Measurements from ENCODE around the gene TRAF4.

TRAF4 gene

DNA sequence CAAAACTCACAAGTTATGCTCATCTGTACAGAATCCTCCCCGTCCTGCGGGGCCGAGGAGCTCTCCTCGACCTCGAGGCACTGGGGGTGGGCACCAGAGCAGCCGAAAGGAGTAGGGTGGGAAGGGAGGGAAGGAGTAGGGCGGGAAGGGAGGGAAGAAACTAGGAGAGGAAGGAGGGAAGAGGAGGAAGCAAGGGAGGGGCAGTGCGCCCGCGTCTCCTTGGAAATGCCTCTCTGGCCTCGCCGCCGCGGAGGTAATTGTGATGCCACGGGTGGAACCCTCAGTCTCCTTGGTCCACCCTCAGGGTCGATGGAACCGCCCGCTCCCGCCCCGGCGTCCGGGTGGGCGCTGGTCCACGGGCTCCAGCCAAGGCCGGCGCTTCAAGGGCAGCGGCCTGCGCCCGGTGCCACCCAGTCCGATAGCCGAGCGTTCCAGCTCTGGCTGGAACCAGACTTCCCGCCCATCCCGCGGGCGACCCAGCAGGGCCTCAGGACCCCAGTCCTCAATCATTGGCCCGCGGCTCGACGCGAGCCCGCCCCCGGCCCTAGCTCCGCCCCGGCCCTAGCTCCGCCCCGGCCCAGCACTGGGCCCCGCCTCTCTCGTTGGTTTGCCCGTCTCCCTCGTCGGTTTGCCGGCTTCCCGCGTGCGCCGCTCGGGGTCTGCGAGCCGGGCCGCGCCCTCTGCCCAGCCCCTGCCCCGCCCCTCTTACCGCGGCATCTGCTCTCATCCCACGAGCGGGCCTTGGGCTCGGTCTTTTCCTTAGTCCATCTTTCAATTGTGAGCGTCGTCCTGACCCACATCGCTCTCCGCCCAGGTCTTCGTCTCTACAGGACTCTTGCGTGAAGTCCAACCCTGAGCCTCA lies 32.7 kb upstream of the TRAF4 start:
- TF ChIP-seq, protein P1, sequence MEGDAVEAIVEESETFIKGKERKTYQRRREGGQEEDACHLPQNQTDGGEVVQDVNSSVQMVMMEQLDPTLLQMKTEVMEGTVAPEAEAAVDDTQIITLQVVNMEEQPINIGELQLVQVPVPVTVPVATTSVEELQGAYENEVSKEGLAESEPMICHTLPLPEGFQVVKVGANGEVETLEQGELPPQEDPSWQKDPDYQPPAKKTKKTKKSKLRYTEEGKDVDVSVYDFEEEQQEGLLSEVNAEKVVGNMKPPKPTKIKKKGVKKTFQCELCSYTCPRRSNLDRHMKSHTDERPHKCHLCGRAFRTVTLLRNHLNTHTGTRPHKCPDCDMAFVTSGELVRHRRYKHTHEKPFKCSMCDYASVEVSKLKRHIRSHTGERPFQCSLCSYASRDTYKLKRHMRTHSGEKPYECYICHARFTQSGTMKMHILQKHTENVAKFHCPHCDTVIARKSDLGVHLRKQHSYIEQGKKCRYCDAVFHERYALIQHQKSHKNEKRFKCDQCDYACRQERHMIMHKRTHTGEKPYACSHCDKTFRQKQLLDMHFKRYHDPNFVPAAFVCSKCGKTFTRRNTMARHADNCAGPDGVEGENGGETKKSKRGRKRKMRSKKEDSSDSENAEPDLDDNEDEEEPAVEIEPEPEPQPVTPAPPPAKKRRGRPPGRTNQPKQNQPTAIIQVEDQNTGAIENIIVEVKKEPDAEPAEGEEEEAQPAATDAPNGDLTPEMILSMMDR (IDR thresholded peaks at IDR 0.05; ENCODE audit: low read length, missing control alignments) = no peak
- peak overlapping the region; percentile 55 for H3K4me3 ChIP-seq (replicated peaks; ENCODE audit: low read depth, low read length)
- DNase-seq (ENCODE audit: low read depth) = peak; percentile 88

- TF ChIP-seq, protein P1 (IDR thresholded peaks at IDR 0.05; ENCODE audit: low read length, missing control alignments) = no peak
- H3K4me3 ChIP-seq (replicated peaks; ENCODE audit: low read depth, low read length) = peak within 1 kb of the TSS; percentile 55
- no peak for DNase-seq (ENCODE audit: low read depth)
These were observed 32.1 kb upstream of the TRAF4 start, which contains the start of gene PROCA1 for GRCh38 chr17:28711723-28712031. TSS of gene PROCA1 (minus strand) at chr17:28711888. CDS start at chr17:28711660, 228 bp downstream.

DNA sequence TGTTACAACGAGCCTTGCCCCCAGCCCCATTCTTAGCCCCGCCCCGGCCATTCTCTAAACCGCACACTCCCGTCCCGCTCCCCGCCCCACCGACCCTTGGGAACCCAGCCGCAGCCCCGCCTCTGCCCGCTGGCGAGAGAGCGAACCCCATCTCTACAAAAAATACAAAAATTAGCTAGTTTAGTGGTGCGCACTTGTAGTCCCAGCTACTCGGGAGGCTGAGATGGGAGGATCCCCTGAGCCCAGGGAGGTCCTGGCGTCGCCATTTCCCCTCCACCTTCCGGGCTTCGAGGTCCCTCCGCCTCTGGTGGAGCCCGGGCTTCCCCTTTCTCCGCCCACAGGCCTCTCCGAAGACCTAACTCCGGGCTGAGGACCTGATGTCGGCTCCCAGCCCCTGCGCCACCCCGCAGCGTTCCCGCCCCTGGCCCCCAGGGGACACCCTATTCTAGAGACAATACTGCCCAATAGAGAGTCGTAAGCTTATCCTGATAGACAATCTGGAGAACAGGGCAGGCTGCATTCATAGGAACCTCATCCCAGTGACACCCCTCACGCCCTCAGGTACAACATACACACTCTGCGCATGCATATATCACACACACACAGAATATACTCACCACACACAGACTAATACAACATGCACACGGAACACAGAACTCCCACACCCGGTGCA lies 31.6 kb upstream of the TRAF4 start:
- H3K4me3 ChIP-seq (replicated peaks; ENCODE audit: low read depth, low read length) = peak overlapping the region; percentile 55
- DNase-seq (ENCODE audit: low read depth) = no peak
- TF ChIP-seq, protein P1 (IDR thresholded peaks at IDR 0.05; ENCODE audit: low read length, missing control alignments) = no peak

DNA sequence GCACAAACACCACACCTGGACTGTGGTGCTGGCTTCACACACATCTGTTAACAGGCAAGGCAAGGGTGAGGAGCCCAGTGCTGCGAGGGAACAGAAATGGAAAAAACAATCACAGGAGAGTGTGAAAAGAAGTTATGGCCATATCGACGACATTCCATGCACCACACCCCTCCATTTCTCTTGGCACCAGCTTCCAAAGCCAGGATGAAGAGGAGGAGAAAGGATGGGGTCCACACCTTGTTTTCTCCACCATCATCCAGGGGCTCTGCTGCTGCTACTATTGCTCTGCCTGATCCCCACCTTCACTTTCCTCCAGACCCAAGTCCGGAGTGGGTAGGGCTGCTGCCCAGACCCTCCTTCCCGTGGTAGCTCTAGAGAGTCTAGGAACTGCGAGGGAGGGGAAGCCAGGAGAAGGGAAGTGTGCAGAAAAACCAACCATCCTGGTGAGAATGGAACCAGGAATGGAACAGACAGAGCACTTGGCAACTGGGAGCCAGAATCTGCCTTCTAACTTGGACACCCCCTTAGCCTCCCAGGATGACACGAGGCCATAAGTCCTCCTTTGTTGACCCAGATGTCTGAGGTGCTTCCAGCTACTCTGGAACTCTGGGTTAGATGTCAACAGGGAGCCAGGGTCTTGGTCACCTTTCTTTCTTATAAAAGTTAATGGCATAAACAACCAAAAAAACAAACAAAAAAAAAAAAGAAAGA lies 31.0 kb upstream of the TRAF4 start:
- H3K4me3 ChIP-seq (replicated peaks; ENCODE audit: low read depth, low read length) = no peak overlapping the region

DNA sequence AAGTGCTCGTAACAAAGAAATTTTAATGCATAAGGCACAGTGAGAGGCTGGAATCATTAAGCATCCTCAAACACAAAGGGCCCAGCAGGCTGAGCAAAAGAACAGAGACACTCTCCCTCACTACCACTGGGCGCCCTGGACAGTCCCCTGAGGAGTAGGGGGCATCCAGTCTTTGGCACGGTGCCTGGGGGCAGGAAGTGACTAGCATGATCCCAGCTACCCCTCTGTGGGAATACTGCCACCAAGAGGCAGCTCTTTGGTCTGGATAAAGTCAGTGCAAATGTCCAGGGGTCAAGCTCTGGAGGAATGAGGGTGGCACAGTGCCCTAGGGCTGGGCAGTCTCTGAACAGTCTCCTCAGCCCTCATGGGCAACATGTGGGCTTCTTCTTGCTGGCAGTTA lies 29.5 kb upstream of the TRAF4 start:
- TF ChIP-seq, protein P1 (IDR thresholded peaks at IDR 0.05; ENCODE audit: low read length, missing control alignments) = no peak

More for the DNA sequence above, 31.0 kb upstream of the TRAF4 start:
- TF ChIP-seq, protein P1 (IDR thresholded peaks at IDR 0.05; ENCODE audit: low read length, missing control alignments) = no peak
- no peak for DNase-seq (ENCODE audit: low read depth)

GRCh38 chr17:28715217-28715616 lies 28.6 kb upstream of the TRAF4 start:
- no peak for DNase-seq (ENCODE audit: low read depth)
- TF ChIP-seq, protein P1 (IDR thresholded peaks at IDR 0.05; ENCODE audit: low read length, missing control alignments) = no peak
- no peak overlapping the region for H3K4me3 ChIP-seq (replicated peaks; ENCODE audit: low read depth, low read length)

More for the DNA sequence above, 29.5 kb upstream of the TRAF4 start:
- no peak overlapping the region for H3K4me3 ChIP-seq (replicated peaks; ENCODE audit: low read depth, low read length)
- no peak for DNase-seq (ENCODE audit: low read depth)
